ENCODE data around the gene PLA2G1B.

DNA sequence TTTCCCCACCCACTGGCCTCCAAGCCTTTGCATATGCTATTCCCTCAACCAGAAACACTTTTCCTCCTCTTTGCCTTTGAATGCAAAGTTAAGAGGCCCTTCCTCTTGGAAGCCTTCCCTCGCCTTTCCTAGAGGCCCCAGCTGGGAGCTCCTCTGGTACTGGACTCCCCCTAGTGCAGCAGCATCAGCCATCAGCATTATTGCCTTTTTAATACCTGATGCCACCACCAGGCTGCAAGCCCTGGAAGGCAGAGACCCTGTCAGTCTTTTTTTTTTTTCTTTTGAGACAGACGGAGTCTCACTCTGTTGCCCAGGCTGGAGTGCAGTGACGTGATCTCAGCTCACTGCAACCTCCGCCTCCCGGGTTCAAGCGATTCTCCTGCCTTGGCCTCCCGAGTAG is 19.1 kb upstream of the PLA2G1B start:
- TF ChIP-seq, protein P1, sequence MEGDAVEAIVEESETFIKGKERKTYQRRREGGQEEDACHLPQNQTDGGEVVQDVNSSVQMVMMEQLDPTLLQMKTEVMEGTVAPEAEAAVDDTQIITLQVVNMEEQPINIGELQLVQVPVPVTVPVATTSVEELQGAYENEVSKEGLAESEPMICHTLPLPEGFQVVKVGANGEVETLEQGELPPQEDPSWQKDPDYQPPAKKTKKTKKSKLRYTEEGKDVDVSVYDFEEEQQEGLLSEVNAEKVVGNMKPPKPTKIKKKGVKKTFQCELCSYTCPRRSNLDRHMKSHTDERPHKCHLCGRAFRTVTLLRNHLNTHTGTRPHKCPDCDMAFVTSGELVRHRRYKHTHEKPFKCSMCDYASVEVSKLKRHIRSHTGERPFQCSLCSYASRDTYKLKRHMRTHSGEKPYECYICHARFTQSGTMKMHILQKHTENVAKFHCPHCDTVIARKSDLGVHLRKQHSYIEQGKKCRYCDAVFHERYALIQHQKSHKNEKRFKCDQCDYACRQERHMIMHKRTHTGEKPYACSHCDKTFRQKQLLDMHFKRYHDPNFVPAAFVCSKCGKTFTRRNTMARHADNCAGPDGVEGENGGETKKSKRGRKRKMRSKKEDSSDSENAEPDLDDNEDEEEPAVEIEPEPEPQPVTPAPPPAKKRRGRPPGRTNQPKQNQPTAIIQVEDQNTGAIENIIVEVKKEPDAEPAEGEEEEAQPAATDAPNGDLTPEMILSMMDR (IDR thresholded peaks at IDR 0.05): peak in 1 of 6 experiments; percentile 11
- TF ChIP-seq POLR2AphosphoS5 (IDR thresholded peaks at IDR 0.05): no peak
- no peak for TF ChIP-seq POLR2A (IDR thresholded peaks at IDR 0.05)
- TF ChIP-seq EP300 (IDR thresholded peaks at IDR 0.05): no peak

Data from upper lobe of left lung (tissue), 4 donors.